ENCODE measurements around the gene PDK2. TPM values are rescaled to one million over a fixed set of nuclear protein-coding genes. Genes with fewer than 3 reads are reported as not detected.

The PDK2 gene
- total RNA-seq, 3 donors from 2014 or later, result 51.0 to 91.6 (median 72.6) TPM

DNA sequence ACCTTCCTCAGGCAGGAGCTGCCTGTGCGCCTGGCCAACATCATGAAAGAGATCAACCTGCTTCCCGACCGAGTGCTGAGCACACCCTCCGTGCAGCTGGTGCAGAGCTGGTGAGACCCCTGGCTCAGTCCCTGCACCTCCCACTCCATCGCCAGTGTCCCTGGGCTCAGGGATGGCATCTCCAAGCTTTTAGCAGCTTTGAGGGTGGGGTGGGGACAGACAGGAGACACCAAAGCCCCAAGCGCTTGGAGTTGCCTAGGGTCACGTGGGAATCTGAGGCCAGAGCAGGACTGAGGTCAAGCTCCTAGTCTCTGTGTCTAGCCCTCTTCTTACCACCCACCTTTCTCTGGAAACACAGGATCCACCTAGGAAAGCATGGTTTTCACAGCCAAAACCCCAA lies 2.3 kb downstream of the PDK2 start:
- intact Hi-C loops (cut with DNase I, micrococcal nuclease), result loop anchor here in 1 of 2 donors (10.0 kb wide), 1 partner anchor 207 kb away; no protein-coding TSS in a partner anchor
- DNase-seq (peak in 1 of 3 donors; percentile 34), ATAC-seq (no peak)
- TF ChIP-seq, protein P1, sequence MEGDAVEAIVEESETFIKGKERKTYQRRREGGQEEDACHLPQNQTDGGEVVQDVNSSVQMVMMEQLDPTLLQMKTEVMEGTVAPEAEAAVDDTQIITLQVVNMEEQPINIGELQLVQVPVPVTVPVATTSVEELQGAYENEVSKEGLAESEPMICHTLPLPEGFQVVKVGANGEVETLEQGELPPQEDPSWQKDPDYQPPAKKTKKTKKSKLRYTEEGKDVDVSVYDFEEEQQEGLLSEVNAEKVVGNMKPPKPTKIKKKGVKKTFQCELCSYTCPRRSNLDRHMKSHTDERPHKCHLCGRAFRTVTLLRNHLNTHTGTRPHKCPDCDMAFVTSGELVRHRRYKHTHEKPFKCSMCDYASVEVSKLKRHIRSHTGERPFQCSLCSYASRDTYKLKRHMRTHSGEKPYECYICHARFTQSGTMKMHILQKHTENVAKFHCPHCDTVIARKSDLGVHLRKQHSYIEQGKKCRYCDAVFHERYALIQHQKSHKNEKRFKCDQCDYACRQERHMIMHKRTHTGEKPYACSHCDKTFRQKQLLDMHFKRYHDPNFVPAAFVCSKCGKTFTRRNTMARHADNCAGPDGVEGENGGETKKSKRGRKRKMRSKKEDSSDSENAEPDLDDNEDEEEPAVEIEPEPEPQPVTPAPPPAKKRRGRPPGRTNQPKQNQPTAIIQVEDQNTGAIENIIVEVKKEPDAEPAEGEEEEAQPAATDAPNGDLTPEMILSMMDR (IDR thresholded peaks at IDR 0.05), result no peak
- Histone ChIP-seq H3K4me3 (no peak overlapping the region), H3K9me3 (no peaks in the 10 kb centered on the region), H3K4me1 (ENCODE audit: low read depth) (peaks cover 51% of the 10 kb centered on the region), H3K36me3 (ENCODE audit: low read depth) (peaks cover 3% of the 10 kb centered on the region)

GRCh38 chr17:50097926-50098325 lies 2.8 kb downstream of the PDK2 start:
- no peaks in the 10 kb centered on the region for H3K9me3 ChIP-seq
- H3K36me3 ChIP-seq (ENCODE audit: low read depth), result peaks cover 3% of the 10 kb centered on the region
- H3K4me3 ChIP-seq, result no peak overlapping the region
- DNase-seq (no peak), ATAC-seq (no peak)
- intact Hi-C loops (cut with DNase I, micrococcal nuclease), result loop anchor here in 1 of 2 donors (10.0 kb wide), 1 partner anchor 207 kb away; no protein-coding TSS in a partner anchor
- peaks cover 55% of the 10 kb centered on the region for H3K4me1 ChIP-seq (ENCODE audit: low read depth)
- TF ChIP-seq, protein P1 (IDR thresholded peaks at IDR 0.05), result no peak

- intact Hi-C loops (cut with DNase I, micrococcal nuclease), result loop anchor here in 1 of 2 donors (10.0 kb wide), 1 partner anchor 206 kb away; no protein-coding TSS in a partner anchor
- Histone ChIP-seq H3K4me1 (ENCODE audit: low read depth) (peaks cover 58% of the 10 kb centered on the region), H3K4me3 (no peak overlapping the region), H3K9me3 (no peaks in the 10 kb centered on the region), H3K36me3 (ENCODE audit: low read depth) (peaks cover 3% of the 10 kb centered on the region)
- no peak for DNase-seq
- TF ChIP-seq, protein P1 (IDR thresholded peaks at IDR 0.05), result no peak
- no peak for ATAC-seq
These were observed 3.4 kb downstream of the PDK2 start for GRCh38 chr17:50098583-50098982.

DNA sequence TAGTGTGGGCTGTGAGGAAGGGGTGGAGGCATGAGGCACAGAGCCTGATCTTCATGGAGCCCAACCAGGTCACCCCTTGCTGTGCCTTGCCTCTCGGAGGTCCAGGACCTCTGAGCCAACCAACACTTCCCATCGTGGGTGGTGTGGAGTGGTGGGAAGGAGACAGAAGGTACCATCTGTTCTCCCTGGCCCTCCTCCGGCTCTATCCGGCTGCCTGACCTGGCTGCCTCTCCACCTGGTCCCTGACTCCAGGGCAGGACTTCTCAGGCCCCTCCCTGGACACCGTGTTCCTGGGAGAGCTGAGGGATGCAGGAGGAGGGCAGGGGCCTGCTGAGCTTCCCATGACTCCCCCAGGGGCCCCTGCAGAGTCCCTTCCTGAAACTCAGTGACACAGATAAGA lies 3.9 kb downstream of the PDK2 start:
- intact Hi-C loops (cut with DNase I, micrococcal nuclease), result loop anchor here in 1 of 2 donors (10.0 kb wide), 1 partner anchor 206 kb away; no protein-coding TSS in a partner anchor
- Histone ChIP-seq H3K9me3 (no peaks in the 10 kb centered on the region), H3K4me3 (no peak overlapping the region), H3K36me3 (ENCODE audit: low read depth) (peaks cover 3% of the 10 kb centered on the region), H3K4me1 (ENCODE audit: low read depth) (peaks cover 58% of the 10 kb centered on the region)
- ATAC-seq (no peak), DNase-seq (no peak)
- TF ChIP-seq, protein P1 (IDR thresholded peaks at IDR 0.05), result no peak

DNA sequence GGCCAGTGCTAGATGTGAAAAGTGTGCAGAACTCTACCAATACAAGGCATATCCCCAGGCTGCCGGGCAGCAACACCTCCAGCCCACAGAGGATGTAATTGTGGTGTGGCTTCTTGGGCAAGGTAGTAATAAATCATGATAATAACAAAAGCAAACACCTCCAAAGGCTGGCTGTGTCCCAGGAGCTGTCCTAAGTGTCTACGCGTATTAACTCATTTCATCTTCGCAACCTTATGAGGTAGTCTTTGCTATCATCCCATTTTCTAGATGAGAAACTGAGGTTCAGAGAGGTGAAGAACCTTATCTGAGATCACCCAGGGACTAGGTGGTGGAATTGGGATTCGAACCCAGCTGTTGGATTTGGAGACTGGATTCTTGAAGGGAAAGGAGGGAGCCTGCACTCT lies 5.3 kb downstream of the PDK2 start:
- H3K4me1 ChIP-seq (ENCODE audit: low read depth), result peaks cover 58% of the 10 kb centered on the region
- no peak overlapping the region for H3K4me3 ChIP-seq
- no peaks in the 10 kb centered on the region for H3K36me3 ChIP-seq (ENCODE audit: low read depth)
- intact Hi-C loops (cut with DNase I, micrococcal nuclease), result no loop called here
- TF ChIP-seq, protein P1 (IDR thresholded peaks at IDR 0.05), result no peak
- no peaks in the 10 kb centered on the region for H3K9me3 ChIP-seq
- ATAC-seq, result peak; percentile 49
- peak in 2 of 3 donors; percentile 60 to 80 for DNase-seq
